ENCODE data around the gene MGST2. TPM values are rescaled to one million over a fixed set of nuclear protein-coding genes. Genes with fewer than 3 reads are reported as not detected.
"Not testable (repeated sequence)": the region's sequence is repeated elsewhere in the genome, so short reads cannot be mapped to it uniquely, and the experiment has no call there.

Gene MGST2
- total and polyA plus RNA-seq, 8 donors: 37.3 to 63.1 (median 44.0) TPM

- no peak for DNase-seq
- Histone ChIP-seq H3K27me3 (no peaks in the 10 kb centered on the region), H3K36me3 (no peaks in the 10 kb centered on the region), H3K4me1 (no peaks in the 10 kb centered on the region), H3K27ac (no peak overlapping the region), H3K4me3 (no peak overlapping the region), H3K9me3 (no peaks in the 10 kb centered on the region)
- intact Hi-C loops (cut with DNase I): no loop called here
- TF ChIP-seq, protein P1, sequence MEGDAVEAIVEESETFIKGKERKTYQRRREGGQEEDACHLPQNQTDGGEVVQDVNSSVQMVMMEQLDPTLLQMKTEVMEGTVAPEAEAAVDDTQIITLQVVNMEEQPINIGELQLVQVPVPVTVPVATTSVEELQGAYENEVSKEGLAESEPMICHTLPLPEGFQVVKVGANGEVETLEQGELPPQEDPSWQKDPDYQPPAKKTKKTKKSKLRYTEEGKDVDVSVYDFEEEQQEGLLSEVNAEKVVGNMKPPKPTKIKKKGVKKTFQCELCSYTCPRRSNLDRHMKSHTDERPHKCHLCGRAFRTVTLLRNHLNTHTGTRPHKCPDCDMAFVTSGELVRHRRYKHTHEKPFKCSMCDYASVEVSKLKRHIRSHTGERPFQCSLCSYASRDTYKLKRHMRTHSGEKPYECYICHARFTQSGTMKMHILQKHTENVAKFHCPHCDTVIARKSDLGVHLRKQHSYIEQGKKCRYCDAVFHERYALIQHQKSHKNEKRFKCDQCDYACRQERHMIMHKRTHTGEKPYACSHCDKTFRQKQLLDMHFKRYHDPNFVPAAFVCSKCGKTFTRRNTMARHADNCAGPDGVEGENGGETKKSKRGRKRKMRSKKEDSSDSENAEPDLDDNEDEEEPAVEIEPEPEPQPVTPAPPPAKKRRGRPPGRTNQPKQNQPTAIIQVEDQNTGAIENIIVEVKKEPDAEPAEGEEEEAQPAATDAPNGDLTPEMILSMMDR (IDR thresholded peaks at IDR 0.05): no peak
- no peak for ATAC-seq
Observed at GRCh38 chr4:139629436-139630125, 36.0 kb upstream of the MGST2 start.

DNA sequence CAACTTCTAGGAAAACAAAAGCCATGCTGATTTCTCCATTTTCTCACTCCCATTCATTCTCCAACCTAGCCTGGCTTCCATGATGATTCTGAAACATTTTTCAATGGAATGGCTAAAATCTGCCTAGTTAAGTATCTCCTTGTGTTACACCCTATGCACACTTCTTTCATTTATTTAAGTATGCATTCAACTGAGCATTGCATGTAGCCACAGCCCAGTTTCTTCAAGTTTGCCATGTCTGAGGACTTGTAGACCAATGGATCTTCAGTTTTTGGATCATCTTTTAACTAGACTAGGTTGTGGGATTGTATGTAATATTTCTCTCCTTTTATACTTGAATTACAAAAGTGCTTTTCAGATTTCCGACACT lies 35.5 kb upstream of the MGST2 start:
- Histone ChIP-seq H3K4me1 (no peaks in the 10 kb centered on the region), H3K9me3 (no peaks in the 10 kb centered on the region), H3K27ac (no peak overlapping the region), H3K27me3 (no peaks in the 10 kb centered on the region), H3K4me3 (no peak overlapping the region), H3K36me3 (no peaks in the 10 kb centered on the region)
- DNase-seq: no peak
- intact Hi-C loops (cut with DNase I): no loop called here
- no peak for ATAC-seq
- TF ChIP-seq, protein P1 (IDR thresholded peaks at IDR 0.05): no peak

- no peak overlapping the region for H3K27ac ChIP-seq
- no peaks in the 10 kb centered on the region for H3K27me3 ChIP-seq
- no peak overlapping the region for H3K4me3 ChIP-seq
- H3K36me3 ChIP-seq: no peaks in the 10 kb centered on the region
- TF ChIP-seq, protein P1 (IDR thresholded peaks at IDR 0.05): no peak
- DNase-seq (no peak), ATAC-seq (no peak)
- intact Hi-C loops (cut with DNase I): no loop called here
- no peaks in the 10 kb centered on the region for H3K9me3 ChIP-seq
- H3K4me1 ChIP-seq: no peaks in the 10 kb centered on the region
Observed at GRCh38 chr4:139630991-139631390, 34.6 kb upstream of the MGST2 start.

- intact Hi-C loops (cut with DNase I): no loop called here
- DNase-seq: no peak
- no peaks in the 10 kb centered on the region for H3K27me3 ChIP-seq
- TF ChIP-seq, protein P1 (IDR thresholded peaks at IDR 0.05): no peak
- no peak overlapping the region for H3K27ac ChIP-seq
- no peak for ATAC-seq
- H3K4me1 ChIP-seq: no peaks in the 10 kb centered on the region
- H3K36me3 ChIP-seq: no peaks in the 10 kb centered on the region
- no peak overlapping the region for H3K4me3 ChIP-seq
- no peaks in the 10 kb centered on the region for H3K9me3 ChIP-seq
Observed at GRCh38 chr4:139631791-139632190, 33.8 kb upstream of the MGST2 start.

DNA sequence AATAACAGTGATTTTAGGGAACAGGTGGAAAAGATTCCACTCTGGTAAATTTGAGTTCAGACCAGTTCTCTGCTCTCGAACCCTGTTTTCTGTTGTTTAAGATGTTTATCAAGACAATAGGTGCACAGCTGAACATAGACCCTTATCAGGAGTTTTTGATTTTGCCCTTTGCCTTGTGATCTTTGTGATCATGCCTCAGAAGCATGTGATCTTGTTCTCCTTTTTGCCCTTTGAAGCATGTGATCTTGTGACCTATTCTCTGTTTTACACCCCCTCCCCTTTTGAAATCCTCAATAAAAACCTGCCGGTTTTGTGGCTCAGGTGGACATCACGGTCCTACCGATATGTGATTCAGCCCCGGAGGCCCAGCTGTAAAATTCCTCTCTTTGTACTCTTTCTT lies 32.9 kb upstream of the MGST2 start:
- H3K36me3 ChIP-seq; H3K4me1 ChIP-seq; ATAC-seq; intact Hi-C loops (cut with DNase I); H3K9me3 ChIP-seq; H3K27ac ChIP-seq; DNase-seq; H3K4me3 ChIP-seq; H3K27me3 ChIP-seq: not testable (repeated sequence)

DNA sequence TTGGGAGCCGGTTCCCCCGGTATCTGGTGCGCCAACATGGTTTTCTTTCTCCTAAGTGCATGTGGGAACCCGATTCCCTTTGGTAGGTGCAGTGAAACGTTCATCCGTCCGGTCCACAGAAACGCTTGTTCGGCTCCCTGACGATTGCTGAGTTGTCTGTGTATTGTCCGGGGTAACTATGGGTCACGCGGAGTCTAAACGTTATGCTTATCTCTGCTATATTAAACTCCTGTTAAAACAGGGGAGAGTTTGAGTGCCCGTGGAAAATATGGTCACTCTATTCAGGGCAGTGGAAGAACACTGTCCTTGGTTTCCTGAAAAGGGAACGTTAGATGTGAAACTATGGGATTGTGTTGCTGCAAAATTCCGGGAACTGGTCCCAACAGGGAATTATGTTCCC lies 32.4 kb upstream of the MGST2 start:
- peaks cover 0 to 8% of the 10 kb centered on the region in 2 donors for H3K9me3 ChIP-seq
- TF ChIP-seq, protein P1 (IDR thresholded peaks at IDR 0.05): no peak
- DNase-seq (no peak), ATAC-seq (no peak)
- no peak overlapping the region for H3K4me3 ChIP-seq
- no peaks in the 10 kb centered on the region for H3K36me3 ChIP-seq
- H3K27me3 ChIP-seq: no peaks in the 10 kb centered on the region
- intact Hi-C loops (cut with DNase I): no loop called here
- no peaks in the 10 kb centered on the region for H3K4me1 ChIP-seq
- H3K27ac ChIP-seq: no peak overlapping the region
